GM23338 (cell line): Measurements from ENCODE around the gene NKX3-2. TPM values are rescaled to one million over a fixed set of nuclear protein-coding genes. Genes with fewer than 3 reads are reported as not detected.

Experiments used
- ATAC-seq: fragments of 200-7000 bp; cut with Tn5 transposase; 3 replicates; pipeline ENCODE4 v1.9.1; 2020
- DNase-seq: peaks from one replicate; pipeline ENCODE4 v3.0.0-alpha.2; 2015; ENCODE audit warnings: low spot score
- H2AFZ ChIP-seq: fragments of 200-600 bp; sonication (generic); 2 replicates; pipeline ENCODE4 v1.8.0; 2016; ENCODE audit warnings: antibody characterized with exemption, mild to moderate bottlenecking, moderate library complexity
- H3F3A ChIP-seq: fragments of 200-600 bp; sonication (generic); replicated peaks from 2 replicates; pipeline ENCODE4 v1.8.0; 2017; ENCODE audit warnings: antibody characterized with exemption, mixed run types, low read depth
- H3K27ac ChIP-seq: fragments of 200-600 bp; sonication (generic); 2 replicates; pipeline ENCODE4 v1.6.1; 2016; ENCODE audit warnings: low read depth
- H3K27me3 ChIP-seq: fragments of 200-600 bp; sonication (generic); 2 replicates; pipeline ENCODE4 v1.8.0; 2016; ENCODE audit warnings: mild to moderate bottlenecking, mixed run types, moderate library complexity; ENCODE audit not compliant: insufficient read depth
- H3K36me3 ChIP-seq: fragments of 200-600 bp; sonication (generic); 2 replicates; pipeline ENCODE4 v1.8.0; 2016; ENCODE audit warnings: mild to moderate bottlenecking; ENCODE audit not compliant: insufficient read depth
- H3K4me1 ChIP-seq: fragments of 200-600 bp; sonication (generic); 2 replicates; pipeline ENCODE4 v1.8.0; 2016; ENCODE audit warnings: mild to moderate bottlenecking, moderate library complexity; ENCODE audit not compliant: insufficient read depth
- H3K4me2 ChIP-seq: fragments of 200-600 bp; sonication (generic); 2 replicates; pipeline ENCODE4 v1.7.1; 2017; ENCODE audit warnings: mixed run types
- H3K4me3 ChIP-seq: fragments of 200-600 bp; sonication (generic); 2 replicates; pipeline ENCODE4 v1.6.1; 2016; ENCODE audit warnings: mixed run types
- H3K79me2 ChIP-seq: fragments of 200-600 bp; sonication (generic); replicated peaks from 2 replicates; pipeline ENCODE4 v1.8.0; 2017; ENCODE audit warnings: mild to moderate bottlenecking; ENCODE audit not compliant: insufficient read depth
- H3K9me2 ChIP-seq: fragments of 200-600 bp; sonication (generic); 2 replicates; pipeline ENCODE4 v1.8.0; 2017; ENCODE audit not compliant: insufficient read depth
- H4K20me1 ChIP-seq: fragments of 200-600 bp; sonication (generic); replicated peaks from 2 replicates; pipeline ENCODE4 v1.8.0; 2017; ENCODE audit warnings: mild to moderate bottlenecking; ENCODE audit not compliant: insufficient read depth
- H3K27ac Mint-ChIP-seq: 2 replicates; pipeline ENCODE4 v1.8.0; 2020; ENCODE audit warnings: inconsistent platforms, mild to moderate bottlenecking, moderate library complexity, mixed read lengths
- H3K27me3 Mint-ChIP-seq: 3 replicates; pipeline ENCODE4 v1.8.0; 2022; ENCODE audit warnings: low read depth, mild to moderate bottlenecking, moderate library complexity, mixed read lengths, inconsistent platforms; ENCODE audit not compliant: insufficient read depth, poor library complexity
- H3K36me3 Mint-ChIP-seq: 3 replicates; pipeline ENCODE4 v1.8.0; 2021; ENCODE audit warnings: low read depth, mild to moderate bottlenecking, inconsistent platforms, moderate library complexity, mixed read lengths
- H3K4me1 Mint-ChIP-seq: 3 replicates; pipeline ENCODE4 v1.8.0; 2020; ENCODE audit warnings: mild to moderate bottlenecking, inconsistent platforms, mixed read lengths
- H3K4me3 Mint-ChIP-seq: 3 replicates; pipeline ENCODE4 v1.8.0; 2021; ENCODE audit warnings: moderate library complexity, mild to moderate bottlenecking, inconsistent platforms, mixed read lengths
- H3K9me3 Mint-ChIP-seq: 3 replicates; pipeline ENCODE4 v1.8.0; 2020; ENCODE audit warnings: moderate library complexity, mild to moderate bottlenecking, inconsistent platforms, mixed read lengths
- EZH2phosphoT487 ChIP-seq: fragments of 200-600 bp; sonication (generic); IDR thresholded peaks from one replicate; pipeline ENCODE4 v1.8.1; 2018; ENCODE audit warnings: antibody characterized with exemption; ENCODE audit not compliant: unreplicated experiment
- ZNF114 ChIP-seq: fragments of 250-450 bp; sonication (Bioruptor Pico); IDR thresholded peaks from 2 replicates; pipeline ENCODE4 v1.5.0; 2020; ENCODE audit warnings: mild to moderate bottlenecking, moderate library complexity
- polyA plus RNA-seq: library from polyadenylated mRNA; unstranded; fragments of >200 nt; fragmentation: Nextera tagmentation; extraction: Ambion mirVana; gene quantifications from 2 replicates; pipeline ENCODE4 v1.2.1, GENCODE V29; 2016
- total RNA-seq: library from RNA; depleted of rRNA; stranded (reverse); fragments of >200 nt; shearing (Covaris generic); gene quantifications from 2 replicates; pipeline ENCODE4 v1.2.3, GENCODE V29; 2014
- TF ChIP-seq, protein P1 (sequence below): fragments of 250-450 bp; sonication (Bioruptor Pico); IDR thresholded peaks from 2 replicates; pipeline ENCODE4 v1.5.0; 2020; ENCODE audit warnings: mild to moderate bottlenecking, moderate library complexity
- TF ChIP-seq, protein P2 (sequence below): IDR thresholded peaks from one replicate; pipeline ENCODE4 v1.6.1; 2018; ENCODE audit warnings: antibody characterized with exemption; ENCODE audit not compliant: unreplicated experiment

The NKX3-2 gene
- total and polyA plus RNA-seq, 2 experiments from 2014 or later: 0.14 TPM; not detected in 1

GRCh38 chr4:13558881-13559280, 14.6 kb upstream of the NKX3-2 start:
- H3K36me3 ChIP-seq: no peaks in the 10 kb centered on the region
- H3K27me3 ChIP-seq: no peaks in the 10 kb centered on the region
- no peak overlapping the region for H2AFZ ChIP-seq
- no peaks in the 10 kb centered on the region for H4K20me1 ChIP-seq
- no peaks in the 10 kb centered on the region for H3K79me2 ChIP-seq
- Mint-ChIP-seq H3K4me1 (no peaks in the 10 kb centered on the region), H3K27ac (no peak overlapping the region), H3K9me3 (no peaks in the 10 kb centered on the region), H3K4me3 (no peak overlapping the region), H3K27me3 (peaks cover 1% of the 10 kb centered on the region), H3K36me3 (no peaks in the 10 kb centered on the region)
- ATAC-seq (no peak), DNase-seq (no peak)
- H3K4me2 ChIP-seq: no peak overlapping the region
- H3K4me3 ChIP-seq: no peak overlapping the region
- TF ChIP-seq, protein P1, sequence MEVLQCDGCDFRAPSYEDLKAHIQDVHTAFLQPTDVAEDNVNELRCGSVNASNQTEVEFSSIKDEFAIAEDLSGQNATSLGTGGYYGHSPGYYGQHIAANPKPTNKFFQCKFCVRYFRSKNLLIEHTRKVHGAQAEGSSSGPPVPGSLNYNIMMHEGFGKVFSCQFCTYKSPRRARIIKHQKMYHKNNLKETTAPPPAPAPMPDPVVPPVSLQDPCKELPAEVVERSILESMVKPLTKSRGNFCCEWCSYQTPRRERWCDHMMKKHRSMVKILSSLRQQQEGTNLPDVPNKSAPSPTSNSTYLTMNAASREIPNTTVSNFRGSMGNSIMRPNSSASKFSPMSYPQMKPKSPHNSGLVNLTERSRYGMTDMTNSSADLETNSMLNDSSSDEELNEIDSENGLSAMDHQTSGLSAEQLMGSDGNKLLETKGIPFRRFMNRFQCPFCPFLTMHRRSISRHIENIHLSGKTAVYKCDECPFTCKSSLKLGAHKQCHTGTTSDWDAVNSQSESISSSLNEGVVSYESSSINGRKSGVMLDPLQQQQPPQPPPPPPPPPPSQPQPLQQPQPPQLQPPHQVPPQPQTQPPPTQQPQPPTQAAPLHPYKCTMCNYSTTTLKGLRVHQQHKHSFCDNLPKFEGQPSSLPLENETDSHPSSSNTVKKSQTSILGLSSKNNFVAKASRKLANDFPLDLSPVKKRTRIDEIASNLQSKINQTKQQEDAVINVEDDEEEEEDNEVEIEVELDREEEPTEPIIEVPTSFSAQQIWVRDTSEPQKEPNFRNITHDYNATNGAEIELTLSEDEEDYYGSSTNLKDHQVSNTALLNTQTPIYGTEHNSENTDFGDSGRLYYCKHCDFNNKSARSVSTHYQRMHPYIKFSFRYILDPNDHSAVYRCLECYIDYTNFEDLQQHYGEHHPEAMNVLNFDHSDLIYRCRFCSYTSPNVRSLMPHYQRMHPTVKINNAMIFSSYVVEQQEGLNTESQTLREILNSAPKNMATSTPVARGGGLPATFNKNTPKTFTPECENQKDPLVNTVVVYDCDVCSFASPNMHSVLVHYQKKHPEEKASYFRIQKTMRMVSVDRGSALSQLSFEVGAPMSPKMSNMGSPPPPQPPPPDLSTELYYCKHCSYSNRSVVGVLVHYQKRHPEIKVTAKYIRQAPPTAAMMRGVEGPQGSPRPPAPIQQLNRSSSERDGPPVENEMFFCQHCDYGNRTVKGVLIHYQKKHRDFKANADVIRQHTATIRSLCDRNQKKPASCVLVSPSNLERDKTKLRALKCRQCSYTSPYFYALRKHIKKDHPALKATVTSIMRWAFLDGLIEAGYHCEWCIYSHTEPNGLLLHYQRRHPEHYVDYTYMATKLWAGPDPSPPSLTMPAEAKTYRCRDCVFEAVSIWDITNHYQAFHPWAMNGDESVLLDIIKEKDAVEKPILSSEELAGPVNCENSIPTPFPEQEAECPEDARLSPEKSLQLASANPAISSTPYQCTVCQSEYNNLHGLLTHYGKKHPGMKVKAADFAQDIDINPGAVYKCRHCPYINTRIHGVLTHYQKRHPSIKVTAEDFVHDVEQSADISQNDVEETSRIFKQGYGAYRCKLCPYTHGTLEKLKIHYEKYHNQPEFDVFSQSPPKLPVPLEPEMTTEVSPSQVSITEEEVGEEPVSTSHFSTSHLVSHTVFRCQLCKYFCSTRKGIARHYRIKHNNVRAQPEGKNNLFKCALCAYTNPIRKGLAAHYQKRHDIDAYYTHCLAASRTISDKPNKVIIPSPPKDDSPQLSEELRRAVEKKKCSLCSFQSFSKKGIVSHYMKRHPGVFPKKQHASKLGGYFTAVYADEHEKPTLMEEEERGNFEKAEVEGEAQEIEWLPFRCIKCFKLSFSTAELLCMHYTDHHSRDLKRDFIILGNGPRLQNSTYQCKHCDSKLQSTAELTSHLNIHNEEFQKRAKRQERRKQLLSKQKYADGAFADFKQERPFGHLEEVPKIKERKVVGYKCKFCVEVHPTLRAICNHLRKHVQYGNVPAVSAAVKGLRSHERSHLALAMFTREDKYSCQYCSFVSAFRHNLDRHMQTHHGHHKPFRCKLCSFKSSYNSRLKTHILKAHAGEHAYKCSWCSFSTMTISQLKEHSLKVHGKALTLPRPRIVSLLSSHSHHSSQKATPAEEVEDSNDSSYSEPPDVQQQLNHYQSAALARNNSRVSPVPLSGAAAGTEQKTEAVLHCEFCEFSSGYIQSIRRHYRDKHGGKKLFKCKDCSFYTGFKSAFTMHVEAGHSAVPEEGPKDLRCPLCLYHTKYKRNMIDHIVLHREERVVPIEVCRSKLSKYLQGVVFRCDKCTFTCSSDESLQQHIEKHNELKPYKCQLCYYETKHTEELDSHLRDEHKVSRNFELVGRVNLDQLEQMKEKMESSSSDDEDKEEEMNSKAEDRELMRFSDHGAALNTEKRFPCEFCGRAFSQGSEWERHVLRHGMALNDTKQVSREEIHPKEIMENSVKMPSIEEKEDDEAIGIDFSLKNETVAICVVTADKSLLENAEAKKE: no peak
- TF ChIP-seq ZNF114: no peak
- no peak for TF ChIP-seq EZH2phosphoT487
- TF ChIP-seq, protein P2, sequence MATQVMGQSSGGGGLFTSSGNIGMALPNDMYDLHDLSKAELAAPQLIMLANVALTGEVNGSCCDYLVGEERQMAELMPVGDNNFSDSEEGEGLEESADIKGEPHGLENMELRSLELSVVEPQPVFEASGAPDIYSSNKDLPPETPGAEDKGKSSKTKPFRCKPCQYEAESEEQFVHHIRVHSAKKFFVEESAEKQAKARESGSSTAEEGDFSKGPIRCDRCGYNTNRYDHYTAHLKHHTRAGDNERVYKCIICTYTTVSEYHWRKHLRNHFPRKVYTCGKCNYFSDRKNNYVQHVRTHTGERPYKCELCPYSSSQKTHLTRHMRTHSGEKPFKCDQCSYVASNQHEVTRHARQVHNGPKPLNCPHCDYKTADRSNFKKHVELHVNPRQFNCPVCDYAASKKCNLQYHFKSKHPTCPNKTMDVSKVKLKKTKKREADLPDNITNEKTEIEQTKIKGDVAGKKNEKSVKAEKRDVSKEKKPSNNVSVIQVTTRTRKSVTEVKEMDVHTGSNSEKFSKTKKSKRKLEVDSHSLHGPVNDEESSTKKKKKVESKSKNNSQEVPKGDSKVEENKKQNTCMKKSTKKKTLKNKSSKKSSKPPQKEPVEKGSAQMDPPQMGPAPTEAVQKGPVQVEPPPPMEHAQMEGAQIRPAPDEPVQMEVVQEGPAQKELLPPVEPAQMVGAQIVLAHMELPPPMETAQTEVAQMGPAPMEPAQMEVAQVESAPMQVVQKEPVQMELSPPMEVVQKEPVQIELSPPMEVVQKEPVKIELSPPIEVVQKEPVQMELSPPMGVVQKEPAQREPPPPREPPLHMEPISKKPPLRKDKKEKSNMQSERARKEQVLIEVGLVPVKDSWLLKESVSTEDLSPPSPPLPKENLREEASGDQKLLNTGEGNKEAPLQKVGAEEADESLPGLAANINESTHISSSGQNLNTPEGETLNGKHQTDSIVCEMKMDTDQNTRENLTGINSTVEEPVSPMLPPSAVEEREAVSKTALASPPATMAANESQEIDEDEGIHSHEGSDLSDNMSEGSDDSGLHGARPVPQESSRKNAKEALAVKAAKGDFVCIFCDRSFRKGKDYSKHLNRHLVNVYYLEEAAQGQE: no peak
- H3K9me2 ChIP-seq: no peaks in the 10 kb centered on the region; the same call in 1 of the 2 replicates
- H3K4me1 ChIP-seq: no peaks in the 10 kb centered on the region
- no peaks in the 10 kb centered on the region for H3F3A ChIP-seq
- H3K27ac ChIP-seq: no peak overlapping the region
